ENCODE measurements around the gene CNOT2. TPM values are rescaled to one million over a fixed set of nuclear protein-coding genes. Genes with fewer than 3 reads are reported as not detected.

Gene CNOT2
- polyA plus RNA-seq, 1 of the 3 experiments (the other 2 are of a cell fraction): 45.3 TPM

DNA sequence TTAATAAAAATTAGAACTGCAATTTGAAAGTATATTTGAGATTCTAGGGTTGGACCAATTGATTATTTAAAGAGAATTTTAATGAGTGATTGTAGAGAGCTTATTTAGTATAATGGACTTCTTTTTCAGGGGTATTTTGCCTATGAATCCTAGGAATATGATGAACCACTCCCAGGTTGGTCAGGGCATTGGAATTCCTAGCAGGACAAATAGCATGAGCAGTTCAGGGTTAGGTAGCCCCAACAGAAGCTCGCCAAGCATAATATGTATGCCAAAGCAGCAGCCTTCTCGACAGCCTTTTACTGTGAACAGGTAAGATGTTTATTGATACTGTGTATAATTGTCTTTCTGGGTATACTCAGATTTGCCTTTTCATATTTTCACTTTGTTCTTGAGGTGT lies 86.9 kb downstream of the CNOT2 start:
- Histone ChIP-seq H3K9ac (no peak overlapping the region), H3F3A (replicated peaks; ENCODE audit: insufficient read depth) (peaks cover 3% of the 10 kb centered on the region), H2AFZ (ENCODE audit: low read depth) (no peak overlapping the region), H4K20me1 (ENCODE audit: insufficient read depth) (no peaks in the 10 kb centered on the region), H3K4me3 (ENCODE audit: low read depth in 2 of 2, low read length in 1 of 2) (no peak overlapping the region), H3K4me1 (ENCODE audit: control insufficient read depth in 1 of 2, insufficient read depth in 2 of 2, low read depth in 1 of 2, low read length in 1 of 2) (no peaks in the 10 kb centered on the region; a peak in 2 of 4 replicates), H3K79me2 (ENCODE audit: insufficient read depth) (peaks cover 36% of the 10 kb centered on the region), H3K4me2 (no peak overlapping the region), H3K9me2 (no peaks in the 10 kb centered on the region), H3K9me3 (no peaks in the 10 kb centered on the region), H3K27ac (ENCODE audit: low read depth in 2 of 2, low read length in 1 of 2) (no peak overlapping the region), H3K36me3 (replicated peaks in 1 of 2; ENCODE audit: control insufficient read depth in 1 of 2, insufficient read depth in 2 of 2, low read length in 1 of 2) (peaks cover 26 to 47% of the 10 kb centered on the region in 2 experiments), H3K27me3 (ENCODE audit: insufficient read depth) (no peaks in the 10 kb centered on the region)
- TF ChIP-seq JUND (IDR thresholded peaks at IDR 0.05): no peak
- TF ChIP-seq YY1 (IDR thresholded peaks at IDR 0.05; ENCODE audit: low read depth): no peak
- no peak for TF ChIP-seq CHD2 (IDR thresholded peaks at IDR 0.05; ENCODE audit: low read length, partially characterized antibody)
- TF ChIP-seq POLR2AphosphoS5 (IDR thresholded peaks at IDR 0.05; ENCODE audit: low read depth, low read length): no peak
- TF ChIP-seq, protein P1, sequence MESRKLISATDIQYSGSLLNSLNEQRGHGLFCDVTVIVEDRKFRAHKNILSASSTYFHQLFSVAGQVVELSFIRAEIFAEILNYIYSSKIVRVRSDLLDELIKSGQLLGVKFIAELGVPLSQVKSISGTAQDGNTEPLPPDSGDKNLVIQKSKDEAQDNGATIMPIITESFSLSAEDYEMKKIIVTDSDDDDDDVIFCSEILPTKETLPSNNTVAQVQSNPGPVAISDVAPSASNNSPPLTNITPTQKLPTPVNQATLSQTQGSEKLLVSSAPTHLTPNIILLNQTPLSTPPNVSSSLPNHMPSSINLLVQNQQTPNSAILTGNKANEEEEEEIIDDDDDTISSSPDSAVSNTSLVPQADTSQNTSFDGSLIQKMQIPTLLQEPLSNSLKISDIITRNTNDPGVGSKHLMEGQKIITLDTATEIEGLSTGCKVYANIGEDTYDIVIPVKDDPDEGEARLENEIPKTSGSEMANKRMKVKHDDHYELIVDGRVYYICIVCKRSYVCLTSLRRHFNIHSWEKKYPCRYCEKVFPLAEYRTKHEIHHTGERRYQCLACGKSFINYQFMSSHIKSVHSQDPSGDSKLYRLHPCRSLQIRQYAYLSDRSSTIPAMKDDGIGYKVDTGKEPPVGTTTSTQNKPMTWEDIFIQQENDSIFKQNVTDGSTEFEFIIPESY (IDR thresholded peaks at IDR 0.05; ENCODE audit: borderline replicate concordance, low read depth): no peak
- TF ChIP-seq FOXJ3 (CRISPR knock-in tag; IDR thresholded peaks at IDR 0.05): no peak
- TF ChIP-seq TCF12 (IDR thresholded peaks at IDR 0.05): no peak
- TF ChIP-seq, protein P2, sequence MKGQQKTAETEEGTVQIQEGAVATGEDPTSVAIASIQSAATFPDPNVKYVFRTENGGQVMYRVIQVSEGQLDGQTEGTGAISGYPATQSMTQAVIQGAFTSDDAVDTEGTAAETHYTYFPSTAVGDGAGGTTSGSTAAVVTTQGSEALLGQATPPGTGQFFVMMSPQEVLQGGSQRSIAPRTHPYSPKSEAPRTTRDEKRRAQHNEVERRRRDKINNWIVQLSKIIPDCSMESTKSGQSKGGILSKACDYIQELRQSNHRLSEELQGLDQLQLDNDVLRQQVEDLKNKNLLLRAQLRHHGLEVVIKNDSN (IDR thresholded peaks at IDR 0.05; ENCODE audit: borderline replicate concordance, low read depth): no peak
- TF ChIP-seq MXI1 (IDR thresholded peaks at IDR 0.05; ENCODE audit: low read depth, low read length): no peak
- no peak for TF ChIP-seq EP300 (IDR thresholded peaks at IDR 0.05; ENCODE audit: borderline replicate concordance in 1 of 2, low read depth in 1 of 2, low read length in 1 of 2)
- no peak for TF ChIP-seq MEF2A (IDR thresholded peaks at IDR 0.05; ENCODE audit: borderline replicate concordance, low read depth)
- TF ChIP-seq RFX5 (IDR thresholded peaks at IDR 0.05; ENCODE audit: low read length): no peak
- TF ChIP-seq, protein P3, sequence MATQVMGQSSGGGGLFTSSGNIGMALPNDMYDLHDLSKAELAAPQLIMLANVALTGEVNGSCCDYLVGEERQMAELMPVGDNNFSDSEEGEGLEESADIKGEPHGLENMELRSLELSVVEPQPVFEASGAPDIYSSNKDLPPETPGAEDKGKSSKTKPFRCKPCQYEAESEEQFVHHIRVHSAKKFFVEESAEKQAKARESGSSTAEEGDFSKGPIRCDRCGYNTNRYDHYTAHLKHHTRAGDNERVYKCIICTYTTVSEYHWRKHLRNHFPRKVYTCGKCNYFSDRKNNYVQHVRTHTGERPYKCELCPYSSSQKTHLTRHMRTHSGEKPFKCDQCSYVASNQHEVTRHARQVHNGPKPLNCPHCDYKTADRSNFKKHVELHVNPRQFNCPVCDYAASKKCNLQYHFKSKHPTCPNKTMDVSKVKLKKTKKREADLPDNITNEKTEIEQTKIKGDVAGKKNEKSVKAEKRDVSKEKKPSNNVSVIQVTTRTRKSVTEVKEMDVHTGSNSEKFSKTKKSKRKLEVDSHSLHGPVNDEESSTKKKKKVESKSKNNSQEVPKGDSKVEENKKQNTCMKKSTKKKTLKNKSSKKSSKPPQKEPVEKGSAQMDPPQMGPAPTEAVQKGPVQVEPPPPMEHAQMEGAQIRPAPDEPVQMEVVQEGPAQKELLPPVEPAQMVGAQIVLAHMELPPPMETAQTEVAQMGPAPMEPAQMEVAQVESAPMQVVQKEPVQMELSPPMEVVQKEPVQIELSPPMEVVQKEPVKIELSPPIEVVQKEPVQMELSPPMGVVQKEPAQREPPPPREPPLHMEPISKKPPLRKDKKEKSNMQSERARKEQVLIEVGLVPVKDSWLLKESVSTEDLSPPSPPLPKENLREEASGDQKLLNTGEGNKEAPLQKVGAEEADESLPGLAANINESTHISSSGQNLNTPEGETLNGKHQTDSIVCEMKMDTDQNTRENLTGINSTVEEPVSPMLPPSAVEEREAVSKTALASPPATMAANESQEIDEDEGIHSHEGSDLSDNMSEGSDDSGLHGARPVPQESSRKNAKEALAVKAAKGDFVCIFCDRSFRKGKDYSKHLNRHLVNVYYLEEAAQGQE (IDR thresholded peaks at IDR 0.05; ENCODE audit: low read depth, low read length): no peak
- TF ChIP-seq RAD21 (IDR thresholded peaks at IDR 0.05; ENCODE audit: low read length): no peak
- TF ChIP-seq, protein P4, sequence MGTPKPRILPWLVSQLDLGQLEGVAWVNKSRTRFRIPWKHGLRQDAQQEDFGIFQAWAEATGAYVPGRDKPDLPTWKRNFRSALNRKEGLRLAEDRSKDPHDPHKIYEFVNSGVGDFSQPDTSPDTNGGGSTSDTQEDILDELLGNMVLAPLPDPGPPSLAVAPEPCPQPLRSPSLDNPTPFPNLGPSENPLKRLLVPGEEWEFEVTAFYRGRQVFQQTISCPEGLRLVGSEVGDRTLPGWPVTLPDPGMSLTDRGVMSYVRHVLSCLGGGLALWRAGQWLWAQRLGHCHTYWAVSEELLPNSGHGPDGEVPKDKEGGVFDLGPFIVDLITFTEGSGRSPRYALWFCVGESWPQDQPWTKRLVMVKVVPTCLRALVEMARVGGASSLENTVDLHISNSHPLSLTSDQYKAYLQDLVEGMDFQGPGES (IDR thresholded peaks at IDR 0.05; ENCODE audit: low read depth, low read length): no peak
- ChIA-PET POLR2A (no interaction called here), CTCF (interaction anchor here (0.6 kb wide), 1 partner anchor 91 kb away, joined by 3 read pairs; no protein-coding TSS in a partner anchor)
- no peak for DNase-seq
- WGBS (ENCODE audit: low lambda C conversion rate): 87% methylated on average over 2 of the region's 2 CpGs

Measured in SK-N-SH (cell line).